ENCODE results near the gene GRK6. TPM values are rescaled to one million over a fixed set of nuclear protein-coding genes. Genes with fewer than 3 reads are reported as not detected.

GRK6 gene
- total and polyA plus RNA-seq, 3 donors from 2014 or later, result 32.6 to 57.0 (median 51.8) TPM

DNA sequence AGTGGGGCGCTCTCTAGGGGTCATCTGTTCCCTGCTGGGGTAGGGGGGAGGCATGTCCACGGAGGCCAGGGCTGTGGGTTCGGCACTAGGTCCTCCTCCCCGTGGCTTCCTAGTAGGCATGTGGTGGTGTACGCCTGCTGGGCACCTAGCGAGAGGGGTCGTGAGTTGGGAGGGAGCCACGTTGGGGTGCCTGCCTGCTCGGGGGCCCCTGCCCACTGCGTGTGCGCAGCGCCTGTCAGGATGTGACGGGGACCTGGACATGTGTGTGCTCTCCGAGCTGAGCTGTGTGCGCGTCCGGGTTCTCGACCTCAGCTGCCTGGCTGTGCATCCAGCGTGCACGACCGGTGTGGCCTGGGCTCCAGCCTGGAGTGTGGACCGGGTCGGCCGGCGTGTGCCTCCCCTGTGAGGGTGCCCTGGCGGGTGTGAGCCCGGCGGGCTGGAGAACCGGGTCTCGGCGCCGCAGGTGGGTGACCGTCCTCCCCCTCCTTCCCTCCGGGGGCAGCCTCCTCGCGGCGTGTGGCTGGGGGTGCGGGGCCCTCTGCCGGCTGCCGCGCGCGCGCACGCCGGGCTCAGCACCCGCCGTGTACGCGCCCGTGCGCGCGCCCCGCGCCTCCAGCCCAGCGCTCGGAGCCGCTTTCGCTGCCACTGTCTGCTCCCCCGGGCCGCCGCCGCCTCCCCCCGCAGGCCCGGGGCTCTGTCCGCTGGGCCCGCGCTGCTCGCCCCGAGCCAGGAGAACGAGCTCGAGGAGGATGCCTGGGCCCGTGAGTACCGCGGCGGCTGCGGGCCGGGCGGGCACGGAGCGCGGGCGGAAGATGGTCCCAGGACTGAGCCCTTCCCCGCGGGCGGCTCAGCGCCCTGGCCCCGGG, 20.0 kb downstream of the GRK6 start, which contains the start of gene PRR7:
Gene PRR7 (plus strand): TSS at position 615 of the 866 bp plus-strand sequence. CDS start 8,254 bp downstream, outside the sequence.
- Histone ChIP-seq H3K9me3 (no peaks in the 10 kb centered on the region), H3K27ac (no peak within 1 kb of the TSS), H3K4me3 (peak within 1 kb of the TSS; percentile 59 to 65), H3K36me3 (ENCODE audit: low read depth, missing control alignments) (no peaks in the 10 kb centered on the region), H3K27me3 (no peaks in the 10 kb centered on the region), H3K4me1 (peaks cover 16% of the 10 kb centered on the region)
- intact Hi-C loops (cut with DNase I; ENCODE audit: low total_unique reads), result no loop called here
- DNase-seq, result peak; percentile 79
- TF ChIP-seq POLR2A (IDR thresholded peaks at IDR 0.05), result no peak
- TF ChIP-seq, protein P1, sequence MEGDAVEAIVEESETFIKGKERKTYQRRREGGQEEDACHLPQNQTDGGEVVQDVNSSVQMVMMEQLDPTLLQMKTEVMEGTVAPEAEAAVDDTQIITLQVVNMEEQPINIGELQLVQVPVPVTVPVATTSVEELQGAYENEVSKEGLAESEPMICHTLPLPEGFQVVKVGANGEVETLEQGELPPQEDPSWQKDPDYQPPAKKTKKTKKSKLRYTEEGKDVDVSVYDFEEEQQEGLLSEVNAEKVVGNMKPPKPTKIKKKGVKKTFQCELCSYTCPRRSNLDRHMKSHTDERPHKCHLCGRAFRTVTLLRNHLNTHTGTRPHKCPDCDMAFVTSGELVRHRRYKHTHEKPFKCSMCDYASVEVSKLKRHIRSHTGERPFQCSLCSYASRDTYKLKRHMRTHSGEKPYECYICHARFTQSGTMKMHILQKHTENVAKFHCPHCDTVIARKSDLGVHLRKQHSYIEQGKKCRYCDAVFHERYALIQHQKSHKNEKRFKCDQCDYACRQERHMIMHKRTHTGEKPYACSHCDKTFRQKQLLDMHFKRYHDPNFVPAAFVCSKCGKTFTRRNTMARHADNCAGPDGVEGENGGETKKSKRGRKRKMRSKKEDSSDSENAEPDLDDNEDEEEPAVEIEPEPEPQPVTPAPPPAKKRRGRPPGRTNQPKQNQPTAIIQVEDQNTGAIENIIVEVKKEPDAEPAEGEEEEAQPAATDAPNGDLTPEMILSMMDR (IDR thresholded peaks at IDR 0.05), result no peak
- WGBS, 2 donors, result 0 to 1% methylated on average over 3 to 76 of the region's 89 CpGs

DNA sequence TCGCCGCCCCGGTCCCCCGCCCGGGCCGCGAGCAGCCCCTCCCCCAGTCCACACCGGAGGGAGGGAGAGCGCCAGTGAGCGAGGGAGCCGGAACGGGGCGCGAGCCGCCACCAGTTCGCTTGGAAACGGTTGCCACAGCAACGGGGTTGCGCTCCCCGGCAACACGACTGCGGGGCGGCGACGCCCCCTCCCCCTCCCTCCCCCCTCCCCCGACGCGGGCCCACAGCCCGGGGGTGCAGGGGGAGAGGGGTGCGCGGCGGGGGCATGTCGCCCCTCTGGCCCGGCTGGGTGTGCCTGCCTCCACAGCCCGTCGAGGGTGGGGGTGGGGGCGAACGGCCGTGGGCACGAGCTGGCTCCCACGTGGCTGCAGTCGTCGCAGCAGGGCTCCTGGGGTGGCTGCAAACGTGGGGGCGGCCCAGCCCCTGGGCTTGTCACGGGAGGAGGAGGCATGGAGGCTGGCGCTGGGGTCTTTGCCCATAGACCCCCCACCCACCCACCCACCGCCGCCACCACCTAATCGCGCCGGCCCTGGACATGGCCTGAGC, 20.7 kb downstream of the GRK6 start:
- WGBS, 2 donors, result 1% methylated on average over 30 of the region's 52 CpGs; no CpG with 5 or more reads in 1 of the 2 donors
- intact Hi-C loops (cut with DNase I; ENCODE audit: low total_unique reads), result no loop called here

DNA sequence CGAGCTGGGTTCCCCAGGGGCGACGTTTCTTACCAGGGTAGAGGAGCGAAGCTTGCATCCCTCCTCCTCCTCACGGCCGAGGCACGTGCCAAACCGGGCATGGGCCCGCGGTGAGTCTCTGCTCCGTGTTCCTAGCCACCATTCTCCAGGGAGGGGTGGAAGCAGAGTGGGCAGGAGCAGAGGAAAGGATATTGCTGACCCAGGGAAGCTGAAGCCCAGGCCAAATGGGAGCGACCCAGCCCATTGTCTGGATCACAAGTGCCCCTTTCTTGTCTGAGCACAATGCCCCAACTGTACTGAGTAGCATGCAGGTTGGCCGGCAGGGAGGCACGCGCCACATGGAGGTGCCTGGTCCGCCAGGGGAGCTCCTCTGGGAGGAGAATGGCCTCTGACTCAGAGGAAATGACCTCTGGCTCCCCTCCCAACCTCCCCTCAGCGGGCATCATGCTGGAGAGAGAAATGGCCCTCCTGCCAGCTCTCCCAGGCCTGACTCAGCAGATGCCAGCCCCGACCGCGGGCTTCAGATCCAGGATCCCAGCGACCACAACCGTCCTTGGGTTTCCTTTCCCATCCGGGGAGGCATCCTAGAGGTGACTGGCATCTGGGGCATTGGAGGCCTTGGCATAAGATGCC, 21.3 kb downstream of the GRK6 start:
- Histone ChIP-seq H3K27ac (no peak overlapping the region), H3K9me3 (no peaks in the 10 kb centered on the region), H3K36me3 (ENCODE audit: low read depth, missing control alignments) (no peaks in the 10 kb centered on the region), H3K4me1 (peaks cover 16% of the 10 kb centered on the region), H3K4me3 (peak overlapping the region in 1 of 2 donors; percentile 65), H3K27me3 (no peaks in the 10 kb centered on the region)
- no peak for TF ChIP-seq POLR2A (IDR thresholded peaks at IDR 0.05)
- TF ChIP-seq, protein P1 (IDR thresholded peaks at IDR 0.05), result no peak
- peak; percentile 68 for DNase-seq
- 0 to 14% methylated on average over 5 to 23 of the region's 23 CpGs for WGBS, 2 donors
- intact Hi-C loops (cut with DNase I; ENCODE audit: low total_unique reads), result no loop called here

More for the DNA sequence above, 20.7 kb downstream of the GRK6 start:
- DNase-seq, result peak; percentile 71
- Histone ChIP-seq H3K9me3 (no peaks in the 10 kb centered on the region), H3K27ac (no peak overlapping the region), H3K27me3 (no peaks in the 10 kb centered on the region), H3K36me3 (ENCODE audit: low read depth, missing control alignments) (no peaks in the 10 kb centered on the region), H3K4me1 (peaks cover 16% of the 10 kb centered on the region), H3K4me3 (peak overlapping the region; percentile 59 to 65)
- TF ChIP-seq POLR2A (IDR thresholded peaks at IDR 0.05), result no peak
- TF ChIP-seq, protein P1 (IDR thresholded peaks at IDR 0.05), result no peak

DNA sequence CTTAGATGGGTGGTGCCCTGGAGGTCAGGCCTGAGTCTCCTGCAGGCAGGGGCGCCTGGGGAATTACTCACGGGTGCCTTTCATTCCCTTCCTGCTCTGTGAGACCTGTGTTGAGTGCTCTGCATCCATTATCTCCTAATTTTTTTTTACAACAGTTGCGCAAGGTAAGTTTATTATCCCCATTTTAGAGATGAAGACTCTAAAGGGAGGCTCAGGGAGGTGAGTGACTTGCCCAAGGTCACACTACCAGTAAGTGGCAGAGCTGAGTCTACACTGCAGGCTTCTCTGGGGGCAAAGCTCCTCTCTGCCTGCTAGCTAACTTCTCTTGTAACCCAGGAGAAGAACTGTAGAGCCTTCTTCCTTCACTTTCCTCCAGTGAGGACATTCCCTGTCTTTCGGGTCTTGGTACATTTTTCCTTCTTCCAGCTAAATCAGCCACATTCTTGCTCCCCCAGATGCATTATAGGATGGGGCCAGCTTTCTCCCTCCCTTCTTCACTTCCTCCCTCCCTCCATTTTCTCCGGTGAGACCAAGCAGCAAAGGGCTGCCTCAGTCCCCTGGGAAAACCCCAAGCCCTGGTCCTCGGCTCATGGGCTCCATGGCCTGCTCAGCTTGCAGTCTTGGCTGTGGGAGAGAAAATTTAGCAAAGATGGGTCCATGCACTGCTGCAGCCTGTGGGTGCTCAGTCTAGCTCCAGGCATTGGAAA, 21.9 kb downstream of the GRK6 start:
- Histone ChIP-seq H3K36me3 (ENCODE audit: low read depth, missing control alignments) (no peaks in the 10 kb centered on the region), H3K27me3 (no peaks in the 10 kb centered on the region), H3K27ac (no peak overlapping the region), H3K4me3 (no peak overlapping the region), H3K9me3 (no peaks in the 10 kb centered on the region), H3K4me1 (peaks cover 17% of the 10 kb centered on the region)
- no peak for TF ChIP-seq POLR2A (IDR thresholded peaks at IDR 0.05)
- TF ChIP-seq, protein P1 (IDR thresholded peaks at IDR 0.05), result no peak
- intact Hi-C loops (cut with DNase I; ENCODE audit: low total_unique reads), result no loop called here
- WGBS, 2 donors, result 77% methylated on average over 6 of the region's 6 CpGs
- DNase-seq, result no peak
